Measurements from ENCODE around the gene LDLRAD4. TPM values are rescaled to one million over a fixed set of nuclear protein-coding genes. Genes with fewer than 3 reads are reported as not detected.

The LDLRAD4 gene
- total RNA-seq, 1 donor from 2014 or later, result 34.1 TPM

- no peak overlapping the region for H3K27ac Mint-ChIP-seq (ENCODE audit: unreplicated experiment)
- no peak overlapping the region for H3K4me3 Mint-ChIP-seq (ENCODE audit: unreplicated experiment)
- no peaks in the 10 kb centered on the region for H3K9me3 Mint-ChIP-seq (ENCODE audit: unreplicated experiment)
- TF ChIP-seq, protein P1, sequence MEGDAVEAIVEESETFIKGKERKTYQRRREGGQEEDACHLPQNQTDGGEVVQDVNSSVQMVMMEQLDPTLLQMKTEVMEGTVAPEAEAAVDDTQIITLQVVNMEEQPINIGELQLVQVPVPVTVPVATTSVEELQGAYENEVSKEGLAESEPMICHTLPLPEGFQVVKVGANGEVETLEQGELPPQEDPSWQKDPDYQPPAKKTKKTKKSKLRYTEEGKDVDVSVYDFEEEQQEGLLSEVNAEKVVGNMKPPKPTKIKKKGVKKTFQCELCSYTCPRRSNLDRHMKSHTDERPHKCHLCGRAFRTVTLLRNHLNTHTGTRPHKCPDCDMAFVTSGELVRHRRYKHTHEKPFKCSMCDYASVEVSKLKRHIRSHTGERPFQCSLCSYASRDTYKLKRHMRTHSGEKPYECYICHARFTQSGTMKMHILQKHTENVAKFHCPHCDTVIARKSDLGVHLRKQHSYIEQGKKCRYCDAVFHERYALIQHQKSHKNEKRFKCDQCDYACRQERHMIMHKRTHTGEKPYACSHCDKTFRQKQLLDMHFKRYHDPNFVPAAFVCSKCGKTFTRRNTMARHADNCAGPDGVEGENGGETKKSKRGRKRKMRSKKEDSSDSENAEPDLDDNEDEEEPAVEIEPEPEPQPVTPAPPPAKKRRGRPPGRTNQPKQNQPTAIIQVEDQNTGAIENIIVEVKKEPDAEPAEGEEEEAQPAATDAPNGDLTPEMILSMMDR (IDR thresholded peaks at IDR 0.05; ENCODE audit: unreplicated experiment), result no peak
- H3K27me3 Mint-ChIP-seq (ENCODE audit: unreplicated experiment), result no peaks in the 10 kb centered on the region
- no peaks in the 10 kb centered on the region for H3K36me3 Mint-ChIP-seq (ENCODE audit: low read depth, unreplicated experiment)
- DNase-seq (ENCODE audit: low spot score), result no peak
- peaks cover 19% of the 10 kb centered on the region for H3K4me1 Mint-ChIP-seq (ENCODE audit: unreplicated experiment)
Measured at GRCh38 chr18:13537022-13537780, 318.6 kb downstream of the LDLRAD4 start.

- no peak overlapping the region for H3K4me3 Mint-ChIP-seq (ENCODE audit: unreplicated experiment)
- TF ChIP-seq, protein P1 (IDR thresholded peaks at IDR 0.05; ENCODE audit: unreplicated experiment), result no peak
- peaks cover 25% of the 10 kb centered on the region for H3K4me1 Mint-ChIP-seq (ENCODE audit: unreplicated experiment)
- no peaks in the 10 kb centered on the region for H3K36me3 Mint-ChIP-seq (ENCODE audit: low read depth, unreplicated experiment)
- H3K9me3 Mint-ChIP-seq (ENCODE audit: unreplicated experiment), result no peaks in the 10 kb centered on the region
- no peak for DNase-seq (ENCODE audit: low spot score)
- no peak overlapping the region for H3K27ac Mint-ChIP-seq (ENCODE audit: unreplicated experiment)
- H3K27me3 Mint-ChIP-seq (ENCODE audit: unreplicated experiment), result no peaks in the 10 kb centered on the region
Measured at GRCh38 chr18:13538630-13539029, 320.1 kb downstream of the LDLRAD4 start.

GRCh38 chr18:13539050-13539449 lies 320.5 kb downstream of the LDLRAD4 start:
- H3K9me3 Mint-ChIP-seq (ENCODE audit: unreplicated experiment), result no peaks in the 10 kb centered on the region
- no peak overlapping the region for H3K4me3 Mint-ChIP-seq (ENCODE audit: unreplicated experiment)
- H3K4me1 Mint-ChIP-seq (ENCODE audit: unreplicated experiment), result peaks cover 25% of the 10 kb centered on the region
- no peaks in the 10 kb centered on the region for H3K27me3 Mint-ChIP-seq (ENCODE audit: unreplicated experiment)
- H3K36me3 Mint-ChIP-seq (ENCODE audit: low read depth, unreplicated experiment), result no peaks in the 10 kb centered on the region
- DNase-seq (ENCODE audit: low spot score), result no peak
- TF ChIP-seq, protein P1 (IDR thresholded peaks at IDR 0.05; ENCODE audit: unreplicated experiment), result no peak
- peak overlapping the region; percentile 62 for H3K27ac Mint-ChIP-seq (ENCODE audit: unreplicated experiment)

- Mint-ChIP-seq H3K36me3 (ENCODE audit: low read depth, unreplicated experiment) (no peaks in the 10 kb centered on the region), H3K27ac (ENCODE audit: unreplicated experiment) (no peak overlapping the region), H3K4me1 (ENCODE audit: unreplicated experiment) (peaks cover 25% of the 10 kb centered on the region), H3K9me3 (ENCODE audit: unreplicated experiment) (no peaks in the 10 kb centered on the region), H3K27me3 (ENCODE audit: unreplicated experiment) (no peaks in the 10 kb centered on the region), H3K4me3 (ENCODE audit: unreplicated experiment) (no peak overlapping the region)
- DNase-seq (ENCODE audit: low spot score), result no peak
- TF ChIP-seq, protein P1 (IDR thresholded peaks at IDR 0.05; ENCODE audit: unreplicated experiment), result no peak
Measured at GRCh38 chr18:13539843-13540476, 321.4 kb downstream of the LDLRAD4 start.
